RPMI7951 (cell line): Measurements from ENCODE around the gene ARID1A. TPM values are rescaled to one million over a fixed set of nuclear protein-coding genes. Genes with fewer than 3 reads are reported as not detected.
"Not testable (repeated sequence)": the region's sequence is repeated elsewhere in the genome, so short reads cannot be mapped to it uniquely, and the experiment has no call there.

Experiments used
- DNase-seq: peaks from one replicate; pipeline ENCODE4 v3.0.0-alpha.2; 2012; ENCODE audit warnings: low read depth
- total RNA-seq: library from RNA; depleted of rRNA; stranded (reverse); fragments of >200 nt; shearing (Covaris generic); gene quantifications from 2 replicates; pipeline ENCODE4 v1.2.3, GENCODE V29; 2014

The ARID1A gene
- total RNA-seq, 1 experiment from 2014 or later, result 15.4 TPM

DNA sequence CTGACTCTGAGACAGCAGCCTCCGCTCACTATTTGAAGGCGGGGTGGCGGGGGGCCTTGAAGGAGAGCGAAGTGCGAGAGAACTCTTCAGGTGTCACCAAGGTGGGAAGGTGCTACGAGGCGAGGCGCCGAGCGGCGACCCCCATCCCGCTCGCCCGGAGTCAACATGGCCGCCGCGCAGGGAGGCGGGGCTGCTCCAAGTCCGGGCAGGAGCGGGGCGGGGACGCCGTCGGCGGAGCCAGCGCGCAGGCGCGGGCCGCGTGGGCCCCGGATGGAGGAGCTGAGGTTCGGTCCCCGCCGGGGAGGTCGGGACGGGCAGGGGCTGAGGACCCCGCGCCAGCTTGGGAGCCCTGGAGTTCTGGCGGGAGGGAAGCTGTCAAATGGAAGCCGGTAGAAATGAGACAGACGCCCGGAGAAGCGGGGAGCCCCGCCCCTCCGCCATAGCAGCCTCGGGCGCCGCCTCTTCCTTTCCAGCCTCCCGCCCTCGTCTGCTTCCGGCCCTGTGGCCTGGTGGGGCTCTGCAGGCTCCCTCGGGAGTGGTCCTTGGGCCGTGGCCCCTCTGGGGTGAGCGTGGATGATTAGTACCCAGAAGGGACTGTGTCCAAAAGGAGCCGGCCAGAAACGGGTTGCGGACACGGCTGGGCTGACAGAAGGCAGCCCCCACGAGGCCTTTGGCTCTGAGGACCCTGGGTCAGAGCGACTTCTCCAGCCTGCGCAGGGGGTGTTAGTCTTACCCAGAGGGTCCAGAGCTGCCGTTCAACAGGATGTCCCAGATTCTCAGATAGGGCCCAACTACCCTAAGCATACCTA is 92.1 kb downstream of the ARID1A start, which contains the start of gene PIGV:
TSS of gene PIGV (plus strand) at position 245 of the 809 bp plus-strand sequence. CDS start 2,866 bp downstream, outside the sequence.
- peak; percentile 79 for DNase-seq

DNA sequence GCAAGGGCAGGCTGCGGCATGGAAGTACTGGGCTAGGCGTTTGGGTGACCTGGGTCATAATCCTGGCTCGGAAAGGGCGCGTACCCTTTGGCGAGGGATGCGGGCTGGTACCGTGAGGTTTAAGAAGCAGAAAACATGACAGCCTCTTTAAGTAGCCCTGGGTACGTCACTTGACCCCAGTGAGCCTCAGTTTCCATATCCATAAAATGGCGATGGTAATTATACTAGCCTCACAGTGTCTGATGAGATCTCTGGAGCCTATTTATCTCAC is 92.6 kb downstream of the ARID1A start:
- DNase-seq, result no peak

DNA sequence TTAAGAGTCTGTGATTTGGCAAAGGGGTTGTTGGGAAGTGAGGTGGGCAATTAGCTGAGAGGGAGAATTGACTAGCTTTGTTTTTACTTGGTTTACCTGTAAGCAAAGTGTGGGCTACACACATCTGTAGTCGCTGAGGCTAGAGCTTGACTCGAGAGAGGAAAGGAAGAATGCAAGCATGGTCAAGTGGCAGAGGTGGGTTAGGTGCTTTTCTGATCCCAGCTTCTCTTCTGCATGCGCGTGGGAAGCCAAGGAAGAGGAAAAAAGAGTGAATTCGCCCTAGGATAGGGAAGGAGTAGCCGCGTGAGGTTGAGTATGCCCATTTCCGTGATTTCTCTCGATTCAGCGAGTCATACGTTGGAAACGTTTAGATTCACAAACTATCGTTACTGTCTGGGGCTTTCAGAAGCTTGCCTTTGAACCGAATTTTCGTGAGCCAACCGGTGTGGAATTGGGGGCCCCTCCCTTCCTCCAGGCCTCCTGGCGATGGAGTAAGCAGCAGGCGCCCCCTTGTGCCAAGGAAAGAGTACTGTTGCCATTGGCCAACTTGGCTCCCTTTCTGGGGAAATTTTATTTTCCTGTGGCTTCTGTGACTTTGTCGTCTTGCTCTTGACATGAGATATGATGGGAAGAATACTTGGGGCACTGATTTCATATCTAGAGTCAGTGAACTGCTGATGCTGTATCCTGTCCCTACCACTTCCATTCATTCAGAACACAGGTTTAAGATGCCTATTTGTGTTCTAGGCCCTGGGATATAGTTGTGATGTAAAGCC is 93.2 kb downstream of the ARID1A start:
- DNase-seq, result peak; percentile 84

DNA sequence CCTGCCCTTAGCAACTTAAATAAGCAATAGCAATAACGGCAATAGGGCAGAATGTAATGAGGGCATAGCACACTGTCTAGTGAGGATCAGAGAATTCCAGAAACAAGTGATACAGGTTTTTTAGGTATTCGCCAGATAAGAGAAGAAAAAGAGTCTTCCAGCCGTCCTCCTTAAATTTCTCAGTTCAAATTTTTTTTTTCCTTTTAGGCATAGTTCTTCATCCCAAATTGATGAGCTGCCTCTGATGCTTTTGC is 93.7 kb downstream of the ARID1A start:
- no peak for DNase-seq

DNA sequence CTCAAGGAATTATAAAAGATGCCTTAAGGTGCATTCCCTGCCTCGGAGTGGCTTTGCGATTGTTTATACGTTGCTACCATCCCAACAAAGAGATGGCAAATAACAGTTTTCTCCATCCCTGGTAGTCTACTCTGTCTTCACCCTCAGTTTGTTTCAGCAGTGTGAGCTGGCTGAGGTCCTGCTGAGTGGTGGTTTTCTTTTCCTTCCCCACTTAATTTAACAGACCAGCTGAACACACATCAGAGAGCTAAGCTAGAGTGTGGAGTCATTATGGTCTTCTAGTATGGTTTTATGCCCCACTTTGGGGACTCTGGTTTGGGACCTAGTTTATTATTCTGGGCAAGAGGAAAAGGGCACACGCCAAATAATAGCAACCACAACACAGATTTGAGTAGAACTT is 94.1 kb downstream of the ARID1A start:
- DNase-seq, result no peak

DNA sequence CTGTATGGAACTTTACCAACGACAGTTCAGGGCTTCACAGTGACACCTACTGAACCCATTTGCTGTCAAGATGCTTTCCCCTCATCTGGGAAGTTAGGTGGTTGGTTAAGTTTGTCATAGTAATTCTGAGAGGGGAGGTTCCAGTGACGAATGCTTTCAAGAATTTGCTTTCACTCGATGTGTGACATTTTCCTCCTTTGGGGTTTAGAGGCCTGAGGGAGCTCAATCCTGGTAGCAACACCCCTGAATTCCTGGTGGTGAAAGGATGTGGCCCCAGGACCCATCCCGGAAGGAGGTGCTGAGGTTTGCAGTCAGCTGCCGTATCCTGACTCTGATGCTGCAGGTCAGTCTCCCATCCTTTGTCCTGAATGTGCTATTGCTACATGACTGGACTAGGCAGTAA is 94.7 kb downstream of the ARID1A start:
- peak; percentile 19 for DNase-seq

DNA sequence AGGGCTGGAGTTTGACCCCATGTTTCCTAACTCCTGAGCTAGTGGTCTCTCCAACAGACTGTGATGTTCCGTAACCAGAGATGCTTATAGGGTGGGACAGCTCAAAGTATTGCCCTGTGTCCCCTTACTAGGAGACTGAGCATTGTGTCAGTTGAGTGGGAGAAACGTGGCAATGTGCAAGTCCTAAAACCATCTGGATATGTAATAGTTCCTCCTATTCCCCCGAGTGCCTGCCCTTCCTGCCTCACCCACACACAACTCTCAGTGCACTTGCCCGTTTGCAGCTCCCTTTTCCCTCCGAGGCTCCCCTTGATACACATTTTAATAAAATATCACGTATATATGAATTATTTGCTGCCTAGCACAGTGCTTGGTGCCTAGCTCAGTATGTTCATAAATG is 95.3 kb downstream of the ARID1A start:
- no peak for DNase-seq

DNA sequence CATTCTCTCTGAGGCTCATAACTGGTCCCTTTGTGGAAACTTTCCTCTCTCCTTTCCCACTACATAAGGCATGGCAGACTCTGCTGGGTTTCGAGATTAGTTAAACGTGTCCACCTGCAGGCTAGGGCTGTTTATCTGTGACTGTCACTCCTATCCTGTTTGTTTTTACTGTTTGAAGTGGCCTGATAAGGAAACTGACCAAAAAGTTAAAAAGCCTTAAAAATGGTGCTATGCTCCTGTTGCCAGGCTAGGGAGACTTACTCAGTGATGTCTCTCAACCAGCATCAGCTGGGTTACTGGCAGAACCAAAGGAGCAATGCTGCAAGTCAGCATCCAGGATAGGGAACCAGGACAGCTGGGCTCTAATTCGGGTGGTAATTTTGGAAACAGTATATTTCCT is 95.8 kb downstream of the ARID1A start:
- no peak for DNase-seq

DNA sequence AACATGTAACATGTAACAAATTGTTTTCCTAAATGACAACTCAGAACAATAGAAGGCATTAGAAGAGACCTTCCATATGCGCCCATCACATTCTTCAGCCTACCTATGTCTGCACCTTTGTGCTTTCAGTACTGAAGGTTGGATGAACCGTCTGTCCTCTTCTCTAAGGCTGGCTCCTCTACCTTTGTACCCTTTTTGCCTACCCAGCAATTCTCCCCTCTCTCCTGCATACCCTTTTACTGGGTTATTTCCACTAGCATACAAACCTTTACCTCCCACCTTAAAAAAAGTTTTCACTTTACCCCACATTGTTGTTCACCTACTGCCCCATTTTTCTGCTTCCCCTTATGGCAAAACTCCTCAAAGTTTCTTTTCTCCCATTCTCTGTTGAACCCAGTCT is 97.1 kb downstream of the ARID1A start:
- DNase-seq, result no peak

DNA sequence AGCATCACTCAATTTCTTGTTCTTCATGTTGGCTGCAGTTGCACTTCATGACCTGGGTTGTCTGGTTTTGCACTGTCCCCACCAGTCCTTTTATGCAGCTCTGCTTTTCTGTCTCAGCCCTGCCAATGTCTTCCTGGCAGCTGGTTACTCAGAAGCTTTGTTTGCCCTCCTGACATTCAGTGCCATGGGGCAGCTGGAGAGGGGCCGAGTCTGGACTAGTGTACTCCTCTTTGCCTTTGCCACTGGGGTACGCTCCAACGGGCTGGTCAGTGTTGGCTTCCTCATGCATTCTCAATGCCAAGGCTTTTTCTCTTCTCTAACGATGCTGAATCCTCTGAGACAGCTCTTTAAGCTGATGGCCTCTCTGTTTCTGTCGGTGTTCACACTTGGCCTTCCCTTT is 98.6 kb downstream of the ARID1A start:
- DNase-seq, result no peak

DNA sequence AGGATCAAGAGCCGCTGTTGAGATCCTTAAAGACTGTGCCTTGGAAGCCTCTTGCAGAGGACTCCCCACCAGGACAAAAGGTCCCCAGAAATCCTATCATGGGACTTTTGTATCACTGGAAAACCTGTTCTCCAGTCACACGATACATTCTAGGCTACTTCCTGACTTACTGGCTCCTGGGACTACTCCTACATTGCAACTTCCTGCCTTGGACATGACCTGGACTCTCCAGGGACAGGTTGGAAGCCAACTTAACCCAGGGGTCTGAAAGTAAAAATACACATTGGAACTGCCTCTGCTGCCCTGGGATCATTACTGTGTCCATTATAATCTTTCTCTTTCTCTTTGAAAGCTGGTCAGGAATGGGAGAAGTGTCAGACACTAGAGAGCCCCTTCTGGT is 101.8 kb downstream of the ARID1A start:
- no peak for DNase-seq

DNA sequence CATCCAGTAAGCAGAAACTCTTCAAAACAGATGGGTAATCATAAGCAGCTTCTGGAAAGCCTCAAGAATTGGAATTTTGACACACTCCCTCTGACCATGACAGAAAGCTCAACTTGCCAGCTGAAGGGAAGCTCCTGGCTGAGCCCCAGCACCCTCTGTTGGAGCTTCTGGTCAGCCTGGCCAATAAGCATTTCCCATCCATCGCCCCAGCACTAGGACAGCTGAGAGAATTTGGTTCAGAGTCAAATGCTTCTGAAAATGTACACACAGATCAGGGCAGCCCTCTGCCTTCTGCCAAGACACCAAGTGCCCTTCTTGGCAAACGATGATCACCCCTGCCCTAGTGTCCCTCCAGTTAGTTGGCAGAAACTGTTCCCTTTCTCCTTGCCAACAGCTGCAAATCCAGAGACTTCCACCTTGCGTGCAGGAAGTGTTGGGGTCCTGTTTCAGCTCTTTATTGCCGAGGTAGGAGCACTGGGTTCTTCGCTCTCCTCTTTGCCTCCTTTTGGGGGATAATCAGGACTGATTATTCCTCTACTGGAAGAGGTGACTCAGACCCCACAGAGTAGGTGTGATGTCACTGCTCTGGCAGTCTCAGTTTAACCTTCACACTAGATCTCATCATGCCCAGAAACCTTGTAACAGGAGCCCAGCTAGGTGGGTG is 103.8 kb downstream of the ARID1A start:
- peak; percentile 68 for DNase-seq

DNA sequence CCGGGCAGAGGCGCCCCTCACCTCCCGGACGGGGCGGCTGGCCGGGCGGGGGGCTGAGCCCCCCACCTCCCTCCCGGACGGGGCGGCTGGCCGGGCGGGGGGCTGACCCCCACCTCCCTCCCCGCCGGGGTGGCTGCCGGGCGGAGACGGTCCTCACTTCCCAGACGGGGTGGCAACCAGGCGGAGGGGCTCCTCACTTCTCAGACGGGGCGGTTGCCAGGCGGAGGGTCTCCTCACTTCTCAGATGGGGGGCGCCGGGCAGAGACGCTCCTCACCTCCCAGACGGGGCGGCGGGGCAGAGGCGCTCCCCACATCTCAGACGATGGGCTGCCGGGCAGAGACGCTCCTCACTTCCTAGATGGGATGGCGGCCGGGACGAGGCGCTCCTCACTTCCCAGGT is 108.1 kb downstream of the ARID1A start:
- not testable (repeated sequence) for DNase-seq

DNA sequence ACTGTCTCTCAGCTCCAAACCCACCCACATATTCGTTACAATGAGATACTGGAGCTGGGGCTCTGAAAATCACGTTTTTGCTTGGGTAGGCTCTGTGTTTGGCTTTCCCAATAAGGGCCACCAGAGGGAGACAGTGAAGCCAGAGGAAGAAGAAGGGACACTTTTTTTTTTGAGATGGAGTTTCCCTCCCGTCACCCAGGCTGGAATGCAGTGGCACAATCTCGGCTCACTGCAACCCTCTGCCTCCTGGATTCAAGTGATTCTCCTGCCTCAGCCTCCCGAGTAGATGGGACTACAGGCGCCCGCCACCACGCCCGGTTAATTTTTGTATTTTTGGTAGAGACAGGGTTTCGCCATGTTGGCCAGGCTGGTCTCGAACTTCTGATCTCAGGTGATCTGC is 114.3 kb downstream of the ARID1A start:
- DNase-seq, result peak; percentile 70

DNA sequence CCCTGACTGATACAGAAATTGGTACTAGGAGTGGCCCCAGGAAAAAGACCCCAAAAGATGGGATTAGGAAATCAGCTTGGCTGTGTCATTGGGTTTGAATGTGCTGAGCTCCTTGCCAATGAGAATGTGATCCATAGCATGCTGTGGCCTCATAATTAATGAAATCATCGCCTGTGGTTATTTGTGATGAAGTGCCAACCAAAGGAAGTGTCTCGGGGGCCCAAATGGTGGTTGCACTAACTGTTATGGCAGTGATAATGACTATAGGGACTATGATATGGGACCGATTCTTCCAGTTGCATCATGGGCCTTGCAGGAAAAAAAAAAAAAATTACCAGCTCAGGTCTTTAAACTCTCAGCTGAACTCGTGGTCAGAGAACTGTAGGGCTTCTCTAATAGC is 115.2 kb downstream of the ARID1A start:
- DNase-seq, result no peak

DNA sequence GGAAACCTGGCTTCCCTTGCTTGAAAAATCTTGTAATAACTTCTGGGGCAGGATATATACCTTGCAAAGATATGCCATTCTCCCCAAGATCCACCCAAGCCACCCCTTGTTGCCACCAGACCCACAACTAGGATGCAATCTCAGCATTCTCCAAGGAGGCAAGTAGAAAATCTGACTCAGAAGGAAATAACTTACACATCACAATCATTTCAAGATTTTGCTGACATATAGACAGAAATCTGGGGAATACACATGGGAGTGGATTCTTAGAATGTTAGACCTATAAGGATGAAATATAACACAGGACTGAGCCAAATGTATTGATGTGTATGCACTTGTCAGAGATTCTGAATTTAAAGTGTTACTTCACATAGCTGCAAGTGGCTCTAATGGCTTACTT is 115.9 kb downstream of the ARID1A start:
- DNase-seq, result no peak

DNA sequence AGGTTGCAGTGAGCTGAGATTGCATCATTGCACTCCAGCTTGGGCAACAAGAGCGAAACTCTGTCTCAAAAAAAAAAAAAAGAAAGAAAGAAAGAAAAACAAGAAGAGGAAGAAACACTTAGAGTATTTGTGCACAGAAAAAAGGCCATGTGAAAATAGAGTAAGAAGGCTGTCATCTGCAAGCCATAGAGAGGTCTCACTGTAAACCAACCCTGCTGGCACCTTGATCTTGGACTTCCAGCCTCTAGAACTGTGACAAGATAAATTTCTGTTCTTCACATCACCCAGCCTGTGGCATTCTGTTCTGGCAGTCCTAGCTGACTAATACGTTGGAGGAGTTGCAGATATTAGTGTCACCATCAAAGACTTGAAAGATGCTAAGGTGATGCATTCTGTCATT is 118.6 kb downstream of the ARID1A start:
- DNase-seq, result no peak

DNA sequence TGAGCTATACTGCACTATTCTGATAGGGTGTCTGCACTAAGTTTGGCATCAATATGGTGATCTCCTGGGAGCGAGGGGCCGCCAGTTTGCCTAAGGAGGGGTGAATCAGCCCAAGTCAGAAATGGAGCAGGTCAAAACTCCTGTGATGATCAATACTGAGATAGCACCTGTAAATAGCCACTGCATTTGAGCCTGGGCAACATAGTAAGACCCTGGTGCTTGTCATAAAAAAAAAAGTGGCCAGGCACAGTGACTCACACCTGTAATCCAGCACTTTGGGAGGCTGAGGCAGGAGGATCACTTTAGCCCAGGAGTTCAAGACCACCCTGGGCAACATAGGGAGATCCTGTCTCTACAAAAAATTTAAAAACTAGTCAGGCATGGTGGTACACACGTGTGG is 119.1 kb downstream of the ARID1A start:
- no peak for DNase-seq

DNA sequence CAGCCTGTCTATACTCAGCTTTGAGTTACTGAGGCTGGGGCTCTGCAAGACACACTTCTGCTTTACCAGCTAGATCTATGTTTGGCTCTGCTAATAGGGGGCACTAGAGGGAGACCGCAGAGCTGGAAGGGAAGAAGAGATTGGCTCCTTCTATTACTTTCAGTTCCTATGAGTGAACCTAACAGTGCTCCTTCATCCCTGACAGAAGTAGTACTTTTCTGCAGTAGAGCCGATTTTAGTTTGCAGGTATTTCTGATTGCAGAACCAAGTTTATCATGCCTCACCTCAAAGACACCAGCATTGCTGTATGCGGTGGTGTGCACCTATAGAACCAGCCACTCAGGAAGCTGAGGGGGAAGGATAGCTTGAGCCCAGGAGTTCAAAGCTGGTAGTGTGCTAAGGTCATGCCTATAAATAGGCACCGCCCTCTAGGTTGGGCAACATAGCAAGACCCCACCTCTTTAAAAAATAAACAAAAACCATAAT is 125.0 kb downstream of the ARID1A start:
- DNase-seq, result no peak

DNA sequence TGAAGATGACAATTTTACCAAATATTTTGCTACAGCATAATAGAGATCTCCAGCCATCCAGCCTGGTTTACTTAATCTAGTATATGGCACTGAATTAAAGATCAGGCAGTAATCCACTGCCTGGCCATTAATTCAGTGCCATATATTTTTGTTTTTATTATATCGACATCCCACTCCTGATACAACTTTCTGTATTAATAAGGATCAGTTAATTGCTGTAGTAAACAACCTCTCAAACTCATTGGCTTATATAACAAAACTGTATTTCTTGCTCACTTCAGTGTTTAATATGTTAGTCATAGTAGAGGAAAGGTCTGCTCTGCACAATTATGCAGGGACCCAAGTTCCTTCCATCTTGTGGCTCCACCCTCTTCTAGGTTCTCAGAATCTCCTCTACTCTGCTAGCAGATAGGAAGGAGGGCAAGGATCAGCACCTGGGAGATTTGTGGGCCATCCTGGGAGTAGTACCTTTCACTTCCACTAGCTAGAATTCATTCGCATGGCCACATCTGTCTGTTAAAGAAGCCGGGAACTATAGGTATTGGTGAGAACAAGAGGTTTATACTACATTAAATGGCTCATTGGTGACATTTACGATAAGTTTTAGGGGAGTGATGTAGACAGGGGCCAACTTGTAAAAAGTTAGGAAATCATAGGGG is 127.1 kb downstream of the ARID1A start:
- DNase-seq, result no peak

DNA sequence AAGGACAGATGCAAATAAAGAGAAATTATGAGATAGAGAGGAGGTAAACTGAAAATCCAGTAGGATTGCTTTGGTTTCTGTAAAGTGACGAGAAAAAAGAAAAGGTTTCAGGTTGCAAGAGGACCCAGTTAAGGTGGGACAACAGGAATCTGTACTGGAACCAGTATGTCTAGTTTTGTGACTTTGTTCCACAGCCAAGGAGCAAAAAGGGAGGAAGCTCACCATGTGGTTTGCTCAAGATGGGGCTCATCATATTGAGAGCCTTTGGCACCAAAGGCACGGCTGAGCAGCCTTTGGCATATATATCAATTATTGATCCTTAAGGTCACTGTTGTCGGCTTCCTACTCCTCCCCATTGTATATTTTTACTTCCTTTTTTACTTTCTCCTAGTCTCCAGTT is 128.9 kb downstream of the ARID1A start:
- DNase-seq, result no peak
